Parathyroid adenoma (tissue), 2 donors: Measurements from ENCODE around the gene MYL4.

Source experiments
- H2AFZ ChIP-seq: fragments of 300-600 bp; sonication (generic); one replicate; pipeline ENCODE4 v1.7.0; 2017; ENCODE audit warnings: antibody characterized with exemption, mild to moderate bottlenecking
- H3K27ac ChIP-seq: fragments of 300-600 bp; sonication (generic); one replicate; pipeline ENCODE4 v1.7.0; 2017
- H3K27me3 ChIP-seq: fragments of 300-600 bp; sonication (generic); one replicate; pipeline ENCODE4 v1.7.0; 2017; ENCODE audit warnings: low read length; ENCODE audit not compliant: control insufficient read depth, insufficient read depth
- H3K36me3 ChIP-seq: fragments of 300-600 bp; sonication (generic); one replicate; pipeline ENCODE4 v1.7.0; 2017; ENCODE audit warnings: low read length; ENCODE audit not compliant: control insufficient read depth, insufficient read depth
- H3K4me1 ChIP-seq: fragments of 300-600 bp; sonication (generic); one replicate; pipeline ENCODE4 v1.7.0; 2017; ENCODE audit warnings: control low read depth
- H3K4me2 ChIP-seq: fragments of 300-600 bp; sonication (generic); one replicate; pipeline ENCODE4 v1.7.0; 2017; ENCODE audit warnings: low read length
- H3K4me3 ChIP-seq: fragments of 300-600 bp; sonication (generic); one replicate; pipeline ENCODE4 v1.7.0; 2017; ENCODE audit warnings: low read depth, low read length
- H3K79me2 ChIP-seq: fragments of 300-600 bp; sonication (generic); one replicate; pipeline ENCODE4 v1.7.0; 2017; ENCODE audit warnings: control low read depth
- H3K9ac ChIP-seq: fragments of 300-600 bp; sonication (generic); one replicate; pipeline ENCODE4 v1.7.0; 2017; ENCODE audit warnings: mild to moderate bottlenecking
- H3K9me3 ChIP-seq: fragments of 300-600 bp; sonication (generic); one replicate; pipeline ENCODE4 v1.7.0; 2017; ENCODE audit warnings: low read length; ENCODE audit not compliant: control insufficient read depth
- CTCF ChIP-seq: fragments of 300-600 bp; sonication (generic); IDR thresholded peaks from one replicate; pipeline ENCODE4 v1.7.0; 2017; ENCODE audit warnings: antibody characterized with exemption, mild to moderate bottlenecking
- donor health status: primary hyperparathyroidism.

The MYL4 gene

GRCh38 chr17:47219621-47220475, 10.7 kb downstream of the MYL4 start:
- Histone ChIP-seq H3K27ac (no peak overlapping the region), H2AFZ (no peak overlapping the region), H3K4me1 (no peaks in the 10 kb centered on the region), H3K4me2 (no peak overlapping the region), H3K9me3 (no peaks in the 10 kb centered on the region), H3K79me2 (no peaks in the 10 kb centered on the region), H3K9ac (no peak overlapping the region), H3K4me3 (no peak overlapping the region), H3K27me3 (no peaks in the 10 kb centered on the region), H3K36me3 (no peaks in the 10 kb centered on the region)
- no peak for TF ChIP-seq CTCF

DNA sequence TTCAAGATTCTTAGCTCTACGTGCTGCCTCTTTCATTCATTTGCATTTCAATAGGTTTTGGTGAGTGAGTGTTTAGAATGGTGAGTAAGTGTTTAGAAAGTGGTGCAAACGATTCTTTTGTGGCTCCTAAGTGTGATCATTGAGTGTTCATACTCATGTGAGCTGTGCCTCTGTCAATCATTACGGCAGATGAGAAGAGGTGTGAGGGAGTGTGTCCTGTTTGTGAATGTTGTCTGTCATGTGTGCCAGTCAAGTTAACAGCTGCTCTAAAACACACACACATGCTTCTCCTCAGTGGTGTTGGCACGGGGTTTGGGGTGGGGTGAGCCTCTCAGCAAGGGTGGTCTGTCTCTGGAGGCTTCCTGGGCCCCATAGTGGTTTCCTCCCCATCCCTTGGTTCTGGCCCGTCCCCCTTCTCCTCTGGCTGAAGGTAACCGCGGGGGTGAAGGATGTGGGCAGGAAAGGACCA, 11.4 kb downstream of the MYL4 start:
- Histone ChIP-seq H3K9me3 (no peaks in the 10 kb centered on the region), H3K79me2 (no peaks in the 10 kb centered on the region), H3K9ac (no peak overlapping the region), H3K27ac (no peak overlapping the region), H3K4me1 (no peaks in the 10 kb centered on the region), H2AFZ (no peak overlapping the region), H3K36me3 (no peaks in the 10 kb centered on the region), H3K4me3 (no peak overlapping the region), H3K27me3 (no peaks in the 10 kb centered on the region), H3K4me2 (no peak overlapping the region)
- no peak for TF ChIP-seq CTCF

- no peaks in the 10 kb centered on the region for H3K79me2 ChIP-seq
Measured at GRCh38 chr17:47221154-47221553, 12.0 kb downstream of the MYL4 start.

GRCh38 chr17:47222047-47222446, 12.9 kb downstream of the MYL4 start:
- H3K36me3 ChIP-seq: no peaks in the 10 kb centered on the region
- no peak overlapping the region for H3K4me3 ChIP-seq
- no peaks in the 10 kb centered on the region for H3K9me3 ChIP-seq
- no peak overlapping the region for H3K4me2 ChIP-seq
- no peaks in the 10 kb centered on the region for H3K4me1 ChIP-seq
- no peaks in the 10 kb centered on the region for H3K79me2 ChIP-seq
- H3K27me3 ChIP-seq: no peaks in the 10 kb centered on the region
- no peak for TF ChIP-seq CTCF
- no peak overlapping the region for H3K9ac ChIP-seq
- no peak overlapping the region for H2AFZ ChIP-seq
- H3K27ac ChIP-seq: no peak overlapping the region

More at GRCh38 chr17:47221154-47221553, 12.0 kb downstream of the MYL4 start:
- Histone ChIP-seq H3K4me2 (no peak overlapping the region), H3K36me3 (no peaks in the 10 kb centered on the region), H2AFZ (no peak overlapping the region), H3K9me3 (no peaks in the 10 kb centered on the region), H3K4me3 (no peak overlapping the region), H3K4me1 (no peaks in the 10 kb centered on the region), H3K27me3 (no peaks in the 10 kb centered on the region), H3K27ac (no peak overlapping the region), H3K9ac (no peak overlapping the region)
- TF ChIP-seq CTCF: no peak

- Histone ChIP-seq H3K4me3 (no peak overlapping the region), H3K4me1 (no peaks in the 10 kb centered on the region), H3K36me3 (no peaks in the 10 kb centered on the region), H3K27me3 (no peaks in the 10 kb centered on the region), H3K27ac (peak overlapping the region; percentile 31), H3K79me2 (no peaks in the 10 kb centered on the region), H3K4me2 (no peak overlapping the region), H3K9ac (no peak overlapping the region), H3K9me3 (no peaks in the 10 kb centered on the region), H2AFZ (no peak overlapping the region)
- TF ChIP-seq CTCF: no peak
Measured at GRCh38 chr17:47223007-47223406, 13.9 kb downstream of the MYL4 start.
